Colonic mucosa (tissue), 4 donors: Measurements from ENCODE around the gene IL17RD. TPM values are rescaled to one million over a fixed set of nuclear protein-coding genes. Genes with fewer than 3 reads are reported as not detected.

Experiments used
- DNase-seq: peaks from one replicate; pipeline ENCODE4 v3.0.0-alpha.2; 2020
- H3K27ac ChIP-seq: fragments of 200-600 bp; one replicate; pipeline ENCODE4 v1.8.0; 2021
- H3K27me3 ChIP-seq: fragments of 200-600 bp; one replicate; pipeline ENCODE4 v1.8.0; 2021
- H3K36me3 ChIP-seq: fragments of 200-600 bp; one replicate; pipeline ENCODE4 v1.8.0; 2021
- H3K4me1 ChIP-seq: fragments of 200-600 bp; one replicate; pipeline ENCODE4 v1.8.0; 2021; ENCODE audit warnings: mild to moderate bottlenecking
- H3K4me3 ChIP-seq: fragments of 200-600 bp; one replicate; pipeline ENCODE4 v1.8.0; 2021
- H3K9ac ChIP-seq, 2 donors: one replicate each; pipeline ENCODE4 v1.7.0; 2013; ENCODE audit warnings: control low read depth in 2 of 2, low read depth in 2 of 2, low read length in 2 of 2
- H3K9me3 ChIP-seq: fragments of 200-600 bp; one replicate; pipeline ENCODE4 v1.8.0; 2021
- CTCF ChIP-seq: fragments of 200-600 bp; IDR thresholded peaks from one replicate; pipeline ENCODE4 v1.8.0; 2022; ENCODE audit warnings: antibody characterized with exemption, mild to moderate bottlenecking
- intact Hi-C: fragments of 100-400 bp; cut with DNase I; formaldehyde crosslinking; loops from one replicate; pipeline ENCODE4 v1.14.1; 2022
- total RNA-seq, 2 donors: library from RNA; stranded (reverse); fragmentation: NEBNext Ultra II Directional in 1 of 2; extraction: Animal tissue kit (Norgen Biotek cat#: 25700) in 1 of 2; gene quantifications; one replicate each; pipeline ENCODE4 v1.2.1, GENCODE V29; 2021
- donor health status: healthy.
- donor health status: DM: no; HTN: no; CAD: no.
- donor health status: DM: no; HTN: no; CAD: no.

Gene IL17RD
- total RNA-seq, 2 donors from 2014 or later: 2.0 to 5.6 TPM

- Histone ChIP-seq H3K4me1 (no peaks in the 10 kb centered on the region), H3K36me3 (no peaks in the 10 kb centered on the region), H3K27ac (no peak overlapping the region), H3K27me3 (no peaks in the 10 kb centered on the region), H3K4me3 (peak overlapping the region; percentile 33), H3K9ac (peak overlapping the region in 1 of 2 donors; percentile 51), H3K9me3 (no peaks in the 10 kb centered on the region)
- peak; percentile 69 for DNase-seq
- intact Hi-C loops: loop anchor here (5.0 to 10.0 kb wide), 2 partner anchors 57 to 65 kb away; partner anchors contain the start of gene APPL1
- peak; percentile 83 for TF ChIP-seq CTCF
Measured at GRCh38 chr3:57169872-57170623, 4.9 kb upstream of the IL17RD start.

DNA sequence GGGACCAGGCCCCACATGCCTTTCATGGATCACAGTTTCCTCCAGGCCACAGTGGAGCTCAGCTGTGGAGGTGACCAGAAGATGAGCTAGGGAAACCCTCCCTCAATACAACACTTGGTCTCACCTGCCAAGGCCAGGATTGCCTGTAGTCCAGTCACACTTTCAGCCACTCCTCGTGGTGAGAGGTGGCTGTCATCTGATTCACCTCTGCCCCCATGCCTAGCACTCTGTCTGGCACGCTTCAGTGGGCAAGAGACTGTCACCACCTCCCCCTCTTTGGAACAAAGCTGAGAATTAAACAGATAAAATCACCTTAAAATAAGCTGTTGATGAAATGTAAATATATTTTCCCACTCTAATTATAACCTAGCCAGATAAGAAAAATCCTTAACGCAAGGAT lies 4.0 kb upstream of the IL17RD start:
- Histone ChIP-seq H3K27me3 (peaks cover 7% of the 10 kb centered on the region), H3K9ac (no peak overlapping the region), H3K9me3 (no peaks in the 10 kb centered on the region), H3K4me1 (peaks cover 3% of the 10 kb centered on the region), H3K36me3 (no peaks in the 10 kb centered on the region), H3K27ac (no peak overlapping the region), H3K4me3 (no peak overlapping the region)
- peak; percentile 13 for DNase-seq
- intact Hi-C loops: loop anchor here (5.0 kb wide), 1 partner anchor 58 kb away; the partner anchor contains the start of gene APPL1
- TF ChIP-seq CTCF: no peak

DNA sequence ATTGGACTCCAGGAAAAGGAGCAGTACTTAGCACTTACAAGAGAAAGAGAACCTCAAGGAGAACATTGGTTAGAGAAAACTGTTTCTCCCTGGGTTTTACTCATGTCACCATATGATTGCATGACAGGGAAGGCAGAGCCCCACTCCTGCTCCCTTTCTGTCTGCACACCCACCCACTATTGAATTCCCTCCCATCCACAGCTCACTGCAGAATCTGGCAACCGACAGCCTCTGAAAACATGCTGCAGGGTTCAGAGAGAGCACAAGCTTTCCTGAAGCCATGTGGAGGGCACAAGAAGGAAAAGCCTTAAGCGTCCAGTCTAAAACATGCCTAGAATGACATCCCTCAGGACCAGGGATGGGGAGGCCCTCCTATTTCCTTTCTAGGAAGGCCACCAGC lies 3.0 kb upstream of the IL17RD start:
- H3K4me3 ChIP-seq: no peak overlapping the region
- no peak for DNase-seq
- H3K27ac ChIP-seq: no peak overlapping the region
- TF ChIP-seq CTCF: no peak
- H3K27me3 ChIP-seq: peaks cover 7% of the 10 kb centered on the region
- intact Hi-C loops: loop anchor here (5.0 kb wide), 1 partner anchor 59 kb away; the partner anchor contains the start of gene APPL1
- H3K9ac ChIP-seq: no peak overlapping the region
- no peaks in the 10 kb centered on the region for H3K36me3 ChIP-seq
- peaks cover 3% of the 10 kb centered on the region for H3K4me1 ChIP-seq
- no peaks in the 10 kb centered on the region for H3K9me3 ChIP-seq

GRCh38 chr3:57166660-57167059 lies 1.5 kb upstream of the IL17RD start:
- no peak overlapping the region for H3K4me3 ChIP-seq
- DNase-seq: no peak
- H3K9ac ChIP-seq: no peak overlapping the region
- H3K4me1 ChIP-seq: peaks cover 4% of the 10 kb centered on the region
- peaks cover 7% of the 10 kb centered on the region for H3K27me3 ChIP-seq
- no peak for TF ChIP-seq CTCF
- no peaks in the 10 kb centered on the region for H3K36me3 ChIP-seq
- no peaks in the 10 kb centered on the region for H3K9me3 ChIP-seq
- intact Hi-C loops: loop anchor here (5.0 kb wide), 1 partner anchor 61 kb away; the partner anchor contains the start of gene APPL1
- H3K27ac ChIP-seq: no peak overlapping the region

- peaks cover 7% of the 10 kb centered on the region for H3K4me1 ChIP-seq
- no peak overlapping the region for H3K4me3 ChIP-seq
Measured at GRCh38 chr3:57165641-57166040, 488 bp upstream of the IL17RD start.

More at GRCh38 chr3:57165641-57166040, 488 bp upstream of the IL17RD start:
- Histone ChIP-seq H3K9me3 (no peaks in the 10 kb centered on the region), H3K9ac (no peak overlapping the region), H3K36me3 (no peaks in the 10 kb centered on the region), H3K27ac (no peak overlapping the region), H3K27me3 (peaks cover 7% of the 10 kb centered on the region)
- no peak for TF ChIP-seq CTCF
- DNase-seq: no peak
- intact Hi-C loops: loop anchor here (5.0 kb wide), 1 partner anchor 62 kb away; the partner anchor contains the start of gene APPL1
